Measurements from ENCODE around the gene FAH.

FAH gene

DNA sequence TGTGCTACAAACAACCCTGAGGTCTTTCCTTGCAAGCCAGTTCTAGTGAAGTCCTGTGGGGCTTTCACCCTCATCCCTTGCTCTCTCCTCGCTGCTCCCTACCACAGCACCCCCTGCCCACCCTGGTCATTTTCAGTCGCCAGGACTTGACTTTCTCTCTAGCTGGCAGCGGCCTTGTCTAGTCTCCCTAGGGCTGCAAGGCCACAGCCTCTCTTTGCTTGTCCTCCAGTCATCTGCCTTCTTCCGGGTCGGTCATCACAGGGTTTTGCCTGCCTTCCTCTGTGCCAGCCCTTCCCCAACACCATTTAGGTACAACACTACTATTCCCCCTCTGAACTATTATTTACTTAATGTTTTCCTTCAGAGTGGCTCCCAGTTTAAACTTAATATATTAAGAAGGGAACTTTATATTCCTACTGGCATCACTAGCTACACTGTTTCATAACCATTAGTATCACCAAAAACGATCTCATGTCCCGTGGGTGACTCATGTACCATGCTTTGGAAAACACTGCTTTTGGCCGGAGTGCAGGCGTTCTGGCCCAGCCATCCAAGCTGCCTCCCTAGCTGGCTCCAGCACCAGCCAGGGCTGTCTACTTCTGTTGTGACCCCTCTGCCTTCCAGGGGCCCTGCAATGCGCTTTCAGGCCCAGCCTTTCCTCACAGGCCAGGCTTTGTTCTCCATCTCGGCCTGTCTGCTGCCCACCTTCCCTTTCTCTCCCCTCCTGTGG is 21.4 kb downstream of the FAH start:
- DNase-seq = no peak

- no peak for DNase-seq
Measured at GRCh38 chr15:80175436-80175835, 22.6 kb downstream of the FAH start.

GRCh38 chr15:80176443-80176842 is 23.6 kb downstream of the FAH start:
- no peak for DNase-seq

DNA sequence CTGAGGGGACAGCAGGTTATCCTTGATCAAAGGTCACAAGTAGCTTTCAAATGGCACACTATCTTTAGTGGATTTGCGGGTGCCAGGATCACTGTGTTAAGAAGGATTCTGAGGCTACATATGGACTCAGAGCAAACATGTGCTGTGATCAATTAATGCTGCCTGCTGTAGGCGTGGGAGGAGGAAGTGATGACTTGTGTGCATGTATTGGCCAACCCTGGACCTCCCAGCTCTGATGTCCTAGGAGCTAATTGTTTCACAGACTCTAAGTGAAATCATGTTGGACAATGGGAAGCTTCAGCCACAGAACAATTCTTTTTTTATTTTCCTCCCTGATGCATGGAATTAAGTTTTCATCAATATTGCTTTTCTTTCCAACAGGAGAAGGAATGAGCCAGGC is 24.4 kb downstream of the FAH start:
- DNase-seq = no peak

- no peak for DNase-seq
Measured at GRCh38 chr15:80179025-80179759, 26.4 kb downstream of the FAH start.

GRCh38 chr15:80179935-80180334 is 27.1 kb downstream of the FAH start:
- DNase-seq = no peak

DNA sequence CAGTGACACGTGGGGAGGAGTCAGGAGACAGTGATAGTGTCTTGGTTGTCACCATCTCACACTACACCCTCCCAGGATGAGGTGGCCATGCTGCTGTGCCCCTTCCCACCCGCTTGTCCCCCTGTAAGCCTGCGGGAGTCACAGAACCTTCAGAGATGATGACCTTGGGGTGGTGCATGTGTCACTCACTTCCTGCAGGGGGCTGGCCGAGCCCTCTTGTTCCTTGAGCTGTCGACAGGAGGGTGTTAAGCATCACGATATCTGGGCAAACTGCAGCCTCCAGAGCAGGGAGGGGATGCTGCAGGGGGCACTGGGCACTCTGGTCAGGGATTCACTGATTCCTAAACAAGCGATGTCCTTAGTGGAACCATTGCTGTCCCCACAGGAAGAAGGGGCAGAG is 27.7 kb downstream of the FAH start:
- DNase-seq = no peak

- no peak for DNase-seq
Measured at GRCh38 chr15:80180986-80181385, 28.2 kb downstream of the FAH start.

GRCh38 chr15:80182611-80183261 is 29.9 kb downstream of the FAH start:
- DNase-seq = no peak

- DNase-seq = no peak
Measured at GRCh38 chr15:80183306-80183705, 30.5 kb downstream of the FAH start.

DNA sequence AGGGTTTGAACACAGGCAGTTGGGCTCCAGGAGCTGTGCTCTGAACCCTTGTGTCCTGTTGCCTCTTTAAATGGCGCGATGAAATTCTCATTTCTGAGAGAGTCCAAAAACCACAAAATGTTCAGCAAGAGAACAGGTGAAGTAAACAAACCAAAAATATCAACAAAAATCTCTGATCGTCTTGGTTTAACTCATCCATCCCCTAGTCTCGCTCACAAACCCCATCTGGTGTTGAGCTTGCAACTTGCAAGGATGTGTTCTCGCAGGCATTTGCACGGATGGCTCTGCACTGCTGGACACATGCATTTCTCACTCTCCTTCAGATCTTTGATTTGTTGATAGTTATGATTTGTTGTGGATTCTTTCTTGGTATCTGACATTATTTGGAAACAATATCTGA is 31.1 kb downstream of the FAH start:
- no peak for DNase-seq

- no peak for DNase-seq
Measured at GRCh38 chr15:80184554-80184953, 31.8 kb downstream of the FAH start.

DNA sequence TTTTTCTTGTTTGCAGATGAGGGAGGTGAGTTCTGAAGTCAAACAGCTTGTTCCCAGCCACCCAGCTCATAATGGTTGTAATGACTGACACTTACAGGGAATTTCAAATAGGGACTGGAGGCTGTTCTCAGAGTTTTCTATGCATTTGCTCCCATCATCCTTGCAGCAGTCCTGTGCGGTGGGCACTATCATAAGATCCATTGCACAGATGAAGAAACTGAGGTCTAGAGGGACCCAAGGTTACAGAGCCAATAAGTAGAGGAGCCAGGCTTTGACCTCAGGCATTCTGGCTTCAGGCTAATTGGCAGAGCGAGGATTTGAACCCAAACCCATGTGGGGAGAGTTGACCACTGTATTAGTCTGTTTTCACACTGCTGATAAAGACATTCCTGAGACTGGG is 32.4 kb downstream of the FAH start:
- no peak for DNase-seq

DNA sequence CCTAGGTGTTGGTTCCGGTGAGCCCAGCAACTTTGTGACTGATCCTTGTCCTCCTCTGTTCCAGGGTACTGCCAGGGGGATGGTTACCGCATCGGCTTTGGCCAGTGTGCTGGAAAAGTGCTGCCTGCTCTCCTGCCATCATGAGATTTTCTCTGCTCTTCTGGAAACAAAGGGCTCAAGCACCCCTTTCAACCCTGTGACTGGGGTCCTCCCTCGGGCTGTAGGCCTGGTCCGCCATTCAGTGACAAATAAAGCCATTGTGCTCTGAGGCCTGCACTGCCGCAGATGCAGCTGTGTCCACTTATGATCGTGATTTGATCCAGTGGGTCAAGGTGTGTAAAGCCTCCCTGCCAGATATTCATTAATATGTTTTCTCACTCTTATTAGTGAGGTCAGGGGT is 33.3 kb downstream of the FAH start:
- DNase-seq = no peak

GRCh38 chr15:80186597-80186996 is 33.8 kb downstream of the FAH start:
- no peak for DNase-seq

GRCh38 chr15:80188251-80188650 is 35.5 kb downstream of the FAH start:
- no peak for DNase-seq

- no peak for DNase-seq
Measured at GRCh38 chr15:80191198-80191597, 38.4 kb downstream of the FAH start.

GRCh38 chr15:80191897-80192595 is 39.2 kb downstream of the FAH start:
- DNase-seq = no peak

DNA sequence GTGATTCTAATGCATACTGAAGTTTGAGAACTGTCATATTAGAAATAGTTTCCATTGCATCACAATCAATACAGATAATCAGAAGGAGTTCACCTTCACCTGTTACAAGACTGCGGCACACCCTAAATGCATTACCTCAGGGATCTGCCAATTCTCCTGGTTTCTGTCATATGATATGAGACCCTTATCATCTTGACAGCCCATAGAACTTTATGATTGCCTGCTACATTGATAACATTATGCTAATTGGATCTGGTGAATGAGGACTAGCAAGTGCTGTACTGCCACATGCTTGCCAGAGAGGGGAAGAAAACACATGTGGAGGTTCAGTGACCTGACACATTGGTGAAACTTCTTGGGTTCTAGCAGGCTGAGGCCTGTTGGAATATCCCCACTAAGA is 41.4 kb downstream of the FAH start:
- no peak for DNase-seq

- no peak for DNase-seq
Measured at GRCh38 chr15:80194914-80195313, 42.1 kb downstream of the FAH start.

DNA sequence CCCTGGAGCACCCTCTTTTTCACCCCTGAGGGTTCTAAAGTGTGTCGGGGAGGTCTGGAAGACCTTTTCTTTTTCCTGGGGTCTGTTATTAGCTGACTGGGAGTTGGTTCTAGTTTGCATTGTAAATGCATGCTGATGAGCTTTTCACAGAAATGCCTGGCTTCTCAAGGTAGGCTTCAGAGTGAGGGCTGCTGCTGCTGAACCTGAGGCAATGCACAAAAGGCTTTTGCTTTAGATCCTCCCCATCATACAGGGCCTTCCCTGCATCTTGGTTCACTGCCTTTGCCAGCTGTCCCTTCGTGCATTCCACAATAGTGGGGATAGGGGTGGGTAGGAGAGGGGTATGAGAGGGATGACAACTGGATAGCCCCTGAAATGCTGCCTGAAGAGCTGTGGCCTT is 46.6 kb downstream of the FAH start:
- DNase-seq = no peak

DNA sequence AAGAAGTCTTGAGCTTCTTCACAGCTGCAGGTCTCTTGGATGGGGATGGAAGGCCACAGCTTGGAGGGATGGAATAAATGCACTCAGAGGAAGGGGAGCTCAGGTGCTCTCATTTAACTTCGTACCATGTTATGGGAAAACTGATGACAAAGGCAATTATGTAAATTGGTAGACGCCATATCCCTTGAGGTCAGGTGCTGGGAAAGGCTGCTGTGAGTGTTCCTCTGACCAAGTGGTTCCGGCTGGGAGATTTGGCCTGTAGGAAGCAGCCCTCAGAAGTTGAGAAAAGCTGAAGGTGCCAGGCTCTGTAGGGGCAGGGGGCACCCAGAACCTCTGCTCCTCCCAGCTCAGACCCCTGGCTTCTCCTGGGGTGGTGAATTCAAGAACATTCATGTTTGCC is 47.1 kb downstream of the FAH start:
- DNase-seq = no peak

GRCh38 chr15:80201256-80202015 is 48.6 kb downstream of the FAH start:
- DNase-seq = no peak

Data from SIG-M5 (cell line).